GM19025 (cell line): ENCODE data around the gene DGKG.

Experiments used
- ATAC-seq: cut with Tn5 transposase; IDR thresholded peaks from one replicate; pipeline ENCODE4 v1.9.1; 2021; ENCODE audit warnings: mild to moderate bottlenecking, low read depth, moderate library complexity; ENCODE audit not compliant: unreplicated experiment

The DGKG gene

GRCh38 chr3:186097317-186097662 lies 264.7 kb downstream of the DGKG start:
- ATAC-seq: no peak
